ENCODE results near the gene UNC5C.

Gene UNC5C

GRCh38 chr4:95325665-95326064, 223.1 kb downstream of the UNC5C start:
- DNase-seq, result no peak

- no peak for DNase-seq
Measured at GRCh38 chr4:95319169-95319568, 229.6 kb downstream of the UNC5C start.

GRCh38 chr4:95318483-95318882, 230.3 kb downstream of the UNC5C start:
- DNase-seq, result no peak

GRCh38 chr4:95318044-95318443, 230.7 kb downstream of the UNC5C start:
- no peak for DNase-seq

GRCh38 chr4:95317085-95317793, 231.5 kb downstream of the UNC5C start:
- DNase-seq, result no peak

GRCh38 chr4:95314573-95314972, 234.2 kb downstream of the UNC5C start:
- no peak for DNase-seq

GRCh38 chr4:95304898-95305297, 243.9 kb downstream of the UNC5C start:
- no peak for DNase-seq

GRCh38 chr4:95300304-95300703, 248.5 kb downstream of the UNC5C start:
- no peak for DNase-seq

- DNase-seq, result no peak
Measured at GRCh38 chr4:95296052-95296451, 252.7 kb downstream of the UNC5C start.

GRCh38 chr4:95295157-95295556, 253.6 kb downstream of the UNC5C start:
- DNase-seq, result no peak

GRCh38 chr4:95294321-95294720, 254.5 kb downstream of the UNC5C start:
- no peak for DNase-seq

GRCh38 chr4:95293014-95293413, 255.8 kb downstream of the UNC5C start:
- DNase-seq, result no peak

GRCh38 chr4:95290702-95291101, 258.1 kb downstream of the UNC5C start:
- DNase-seq, result no peak

- DNase-seq, result no peak
Measured at GRCh38 chr4:95289028-95289634, 259.6 kb downstream of the UNC5C start.

GRCh38 chr4:95288552-95288951, 260.2 kb downstream of the UNC5C start:
- DNase-seq, result no peak

GRCh38 chr4:95285797-95286196, 263.0 kb downstream of the UNC5C start:
- DNase-seq, result no peak

- no peak for DNase-seq
Measured at GRCh38 chr4:95284655-95285054, 264.1 kb downstream of the UNC5C start.

GRCh38 chr4:95283320-95283719, 265.5 kb downstream of the UNC5C start:
- DNase-seq, result no peak

GRCh38 chr4:95272797-95273196, 276.0 kb downstream of the UNC5C start:
- no peak for DNase-seq

- DNase-seq, result no peak
Measured at GRCh38 chr4:95272036-95272435, 276.7 kb downstream of the UNC5C start.

- DNase-seq, result peak; percentile 16
Measured at GRCh38 chr4:95268819-95269565, 279.8 kb downstream of the UNC5C start.

GRCh38 chr4:95267081-95267480, 281.7 kb downstream of the UNC5C start:
- DNase-seq, result no peak

Measured in right kidney (tissue), 1 donor.